GM18517 (cell line): ENCODE data around the gene GALNT12.

ENCODE experiments used
- ATAC-seq: cut with Tn5 transposase; IDR thresholded peaks from one replicate; pipeline ENCODE4 v1.9.1; 2021; ENCODE audit warnings: mild to moderate bottlenecking, moderate library complexity; ENCODE audit not compliant: unreplicated experiment

The GALNT12 gene

DNA sequence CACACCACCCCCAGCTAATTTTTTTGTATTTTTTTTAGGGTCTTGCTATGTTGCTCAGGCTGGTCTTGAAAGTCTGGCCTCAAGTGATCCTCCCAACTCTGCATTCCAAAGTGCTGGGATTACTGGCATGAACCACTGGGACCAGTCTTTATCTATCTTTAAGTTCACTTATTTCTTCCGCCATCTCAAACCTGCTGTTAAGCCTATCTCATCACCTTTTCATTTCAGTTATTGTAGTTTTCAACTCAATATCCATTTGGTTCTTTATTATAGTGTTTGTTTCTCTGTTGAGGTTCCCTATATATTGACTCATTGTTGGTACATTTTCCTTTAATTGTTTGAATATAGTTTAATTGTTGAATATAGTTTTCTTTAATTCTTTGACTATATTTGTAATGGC is 48.1 kb downstream of the GALNT12 start:
- ATAC-seq = no peak

DNA sequence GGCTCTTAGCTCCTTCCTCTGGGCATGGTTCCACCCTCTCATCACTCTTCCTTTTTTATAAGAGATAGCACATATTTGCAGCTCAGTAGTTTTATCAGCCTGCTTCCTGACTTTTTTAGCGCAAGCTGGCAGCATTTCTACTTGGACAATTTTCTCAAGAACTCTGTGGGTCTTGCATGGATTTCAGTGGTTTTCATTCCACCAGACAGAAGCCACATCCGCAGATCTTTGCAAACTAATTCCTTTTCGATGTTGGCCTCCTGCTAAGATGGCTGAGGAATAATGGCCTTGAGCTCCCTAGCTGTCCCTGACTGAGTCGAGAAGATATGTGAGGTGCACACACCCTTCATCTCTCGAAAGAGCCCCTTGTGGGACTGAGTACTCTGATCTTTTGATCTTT is 49.5 kb downstream of the GALNT12 start:
- no peak for ATAC-seq

DNA sequence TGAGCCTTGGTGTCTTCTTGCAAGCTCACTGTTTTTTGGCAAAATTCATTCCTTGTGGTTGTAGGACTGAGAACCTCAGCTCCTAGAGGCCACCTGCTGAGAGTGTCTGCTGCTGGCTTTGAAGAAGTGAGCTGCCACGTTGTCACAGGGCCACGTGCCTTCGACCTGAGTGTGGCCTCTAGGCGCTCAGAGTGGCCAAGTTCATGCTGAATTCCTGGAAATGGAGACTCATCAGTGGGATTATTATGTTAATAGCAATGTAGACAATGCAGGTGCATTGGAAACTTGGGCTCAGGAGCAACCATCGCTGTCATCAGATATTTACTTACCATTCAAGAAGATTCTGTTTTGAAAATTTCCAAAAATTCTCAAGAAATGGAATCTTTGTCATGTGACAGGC is 52.5 kb downstream of the GALNT12 start:
- no peak for ATAC-seq

DNA sequence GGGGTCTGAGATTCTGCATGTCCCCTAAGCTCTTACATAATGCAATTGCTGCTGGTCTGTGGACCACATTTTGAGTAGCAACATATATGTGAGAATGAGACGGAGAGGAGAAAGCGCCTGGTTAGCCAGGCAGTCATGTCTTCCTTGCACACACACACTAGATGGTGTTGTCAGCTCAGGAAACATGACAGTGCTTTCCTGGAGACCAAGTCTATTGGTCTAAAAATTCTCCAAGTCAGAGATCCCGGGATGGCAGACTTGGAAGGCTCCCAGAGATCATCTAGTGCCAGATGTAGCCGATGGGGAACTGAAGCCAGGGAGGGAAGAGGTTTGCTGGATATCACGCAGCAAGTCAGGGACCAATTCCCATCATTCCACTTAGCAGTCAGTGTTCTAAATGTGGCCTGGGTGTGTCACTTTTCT is 53.4 kb downstream of the GALNT12 start:
- no peak for ATAC-seq

DNA sequence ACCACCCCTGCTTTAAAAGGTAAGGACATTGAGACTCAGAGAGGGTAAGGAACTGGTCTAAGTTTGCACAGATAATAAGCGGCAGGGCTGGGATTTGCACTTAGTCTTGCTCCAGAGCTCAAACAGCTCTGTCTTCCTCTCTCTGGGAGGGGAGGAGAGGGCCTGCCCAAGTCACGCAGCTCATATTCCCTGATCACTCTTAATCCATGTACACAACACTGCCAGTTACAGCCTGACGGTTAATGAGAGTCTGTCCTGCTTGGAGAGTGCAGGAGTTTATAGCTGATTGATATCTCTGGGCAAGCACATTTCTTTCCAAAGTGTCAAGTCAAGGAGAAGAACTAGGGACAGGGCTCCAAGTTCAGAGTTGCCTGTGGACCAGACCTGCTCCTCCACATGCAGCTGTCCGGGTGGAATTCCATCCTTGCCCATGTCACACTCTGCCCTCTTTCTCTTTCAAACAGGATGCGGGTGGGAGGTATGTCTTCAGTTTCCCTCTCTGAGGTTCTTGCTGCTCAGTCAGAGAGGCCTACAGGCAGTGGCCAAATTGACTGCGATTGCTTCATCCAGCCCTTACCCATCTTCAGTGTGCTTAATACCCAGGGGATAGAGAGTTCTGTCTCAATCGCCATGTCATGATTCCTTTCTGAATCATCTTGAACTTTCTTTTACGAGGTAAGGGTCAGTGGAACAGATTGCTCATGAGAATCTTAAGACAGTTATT is 54.5 kb downstream of the GALNT12 start:
- no peak for ATAC-seq

DNA sequence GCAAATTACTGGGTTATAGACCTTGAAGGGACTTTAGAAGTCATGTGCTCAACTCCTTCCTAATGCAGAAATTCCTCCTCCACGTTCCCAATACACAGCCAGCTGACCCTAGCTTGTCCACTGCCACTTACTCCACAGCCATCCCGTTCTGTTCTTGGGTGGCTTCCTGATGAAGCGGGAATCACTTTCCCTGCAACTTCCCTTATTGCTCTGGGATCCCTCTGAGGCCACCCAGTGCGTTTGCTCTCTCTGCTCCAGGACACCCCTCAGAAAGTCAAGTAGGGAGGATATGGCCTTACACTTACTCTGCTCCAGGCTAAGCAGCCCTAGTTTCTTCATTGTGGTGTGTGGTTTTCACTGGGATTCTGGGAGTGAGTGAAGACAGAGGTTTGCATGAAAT is 55.5 kb downstream of the GALNT12 start:
- ATAC-seq = no peak

DNA sequence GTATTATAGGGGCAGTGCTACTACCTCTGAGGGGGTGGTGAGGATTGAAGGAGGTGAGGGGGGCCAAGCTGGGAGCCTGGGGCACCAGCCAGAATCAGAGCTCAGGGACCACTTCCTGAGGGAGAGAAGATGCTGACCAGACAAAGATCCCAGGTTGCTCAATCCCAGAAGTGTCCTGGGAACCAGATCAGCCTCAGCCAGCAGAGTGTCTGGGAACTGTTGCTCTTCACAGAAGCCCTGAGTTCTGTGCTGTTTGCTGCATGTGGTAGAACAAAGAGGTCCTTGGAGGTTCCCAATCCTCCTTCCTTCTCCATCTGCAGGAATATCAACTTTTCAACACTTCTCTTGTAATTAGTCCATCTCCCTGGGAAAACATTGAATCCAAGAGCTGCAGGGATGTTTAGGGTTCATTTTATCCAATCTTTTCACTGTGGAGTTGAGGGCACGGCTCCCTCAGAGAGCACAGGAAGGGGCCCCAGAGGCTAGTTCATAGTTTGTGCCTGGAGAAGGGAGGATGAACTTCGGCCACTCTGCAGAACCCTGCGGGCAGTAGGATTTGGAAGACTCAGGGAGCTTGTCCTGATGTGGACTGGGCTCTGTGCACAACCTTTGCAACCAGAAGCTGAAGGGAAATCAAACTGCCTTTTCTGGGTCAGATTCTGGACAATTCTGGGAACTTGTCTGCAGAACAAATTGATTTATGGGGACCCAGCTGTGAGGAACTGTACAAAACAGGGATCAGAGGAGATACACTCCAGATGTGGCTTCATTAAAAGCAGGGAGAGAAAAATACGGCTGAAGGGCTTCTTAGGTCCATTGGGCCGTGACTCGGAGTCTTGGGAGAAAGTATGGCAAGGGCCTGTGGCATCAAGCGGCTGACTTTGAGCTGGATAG is 57.1 kb downstream of the GALNT12 start:
- ATAC-seq = no peak

DNA sequence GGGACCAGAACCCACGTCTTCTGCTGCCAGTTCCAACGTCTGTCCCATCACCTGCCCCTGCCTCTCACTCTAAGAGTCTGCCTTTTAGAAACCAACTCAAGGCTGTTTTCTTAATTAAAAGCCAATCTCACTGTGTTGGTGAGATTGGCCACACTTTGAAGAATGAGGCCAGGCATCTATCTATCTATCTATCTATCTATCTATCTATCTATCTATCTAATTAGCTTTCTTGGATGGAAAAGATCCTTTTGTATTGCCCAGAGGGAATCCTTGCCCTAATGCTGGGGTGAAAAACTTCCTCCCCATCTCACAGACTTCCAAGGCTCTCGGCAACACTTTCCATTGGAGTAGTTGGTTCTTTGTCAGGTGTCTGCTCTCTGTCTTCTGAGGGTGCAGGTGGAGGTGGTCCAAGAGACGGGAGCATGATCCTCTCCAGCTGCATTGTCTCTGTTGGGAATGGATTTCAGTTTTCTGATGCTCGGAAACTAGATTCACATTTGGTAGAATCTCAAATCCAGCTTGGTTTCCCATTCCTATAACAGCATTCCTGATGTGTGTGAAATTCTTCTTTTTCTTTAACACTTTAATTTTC is 57.9 kb downstream of the GALNT12 start:
- no peak for ATAC-seq

DNA sequence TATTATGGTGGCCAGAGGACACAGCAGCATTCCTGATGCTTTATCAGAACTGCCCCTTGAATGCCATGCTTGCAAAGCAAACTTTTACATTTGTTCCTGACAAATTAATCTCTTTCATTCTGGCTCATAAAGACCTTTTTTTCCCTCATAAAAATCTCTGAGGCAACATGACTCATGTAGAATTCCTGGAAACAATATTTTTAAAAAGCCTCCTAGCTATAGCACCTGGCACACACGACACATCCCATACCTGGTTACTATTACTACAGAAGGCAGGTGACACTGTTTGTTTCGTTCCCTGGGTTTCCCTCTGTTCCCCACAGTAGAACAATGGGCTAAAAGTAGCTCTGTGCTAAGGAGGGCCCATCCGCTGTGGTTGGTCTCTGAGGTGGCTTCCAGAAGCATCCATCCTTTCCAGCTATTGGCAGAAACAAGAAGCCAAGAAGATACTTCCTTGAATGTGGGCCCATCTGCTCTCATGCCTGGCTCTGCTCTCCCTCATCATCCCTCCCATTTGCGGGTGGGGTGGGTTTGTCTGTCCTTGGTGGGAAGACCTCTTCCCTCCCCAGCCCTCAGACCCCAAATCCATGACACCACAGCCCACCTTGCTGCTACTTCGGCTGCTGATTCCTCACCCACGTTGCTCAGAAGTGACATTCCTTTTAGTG is 59.1 kb downstream of the GALNT12 start:
- ATAC-seq = no peak

DNA sequence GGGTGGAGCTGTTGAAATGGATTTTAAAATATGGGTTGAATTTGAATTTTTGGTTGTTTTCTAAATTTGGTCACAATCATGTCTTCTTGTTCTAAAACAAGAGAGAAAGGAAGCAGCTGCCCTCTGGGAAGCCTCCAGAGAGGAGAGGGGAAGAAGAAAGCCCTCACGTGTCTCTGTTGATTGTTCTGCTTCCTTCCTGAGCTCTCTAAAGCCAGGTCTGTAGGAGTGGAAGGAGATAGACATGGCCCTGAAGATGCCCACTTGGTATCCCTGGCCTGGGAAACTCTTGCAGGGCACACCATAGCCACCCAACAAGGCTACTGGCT is 59.6 kb downstream of the GALNT12 start:
- no peak for ATAC-seq

DNA sequence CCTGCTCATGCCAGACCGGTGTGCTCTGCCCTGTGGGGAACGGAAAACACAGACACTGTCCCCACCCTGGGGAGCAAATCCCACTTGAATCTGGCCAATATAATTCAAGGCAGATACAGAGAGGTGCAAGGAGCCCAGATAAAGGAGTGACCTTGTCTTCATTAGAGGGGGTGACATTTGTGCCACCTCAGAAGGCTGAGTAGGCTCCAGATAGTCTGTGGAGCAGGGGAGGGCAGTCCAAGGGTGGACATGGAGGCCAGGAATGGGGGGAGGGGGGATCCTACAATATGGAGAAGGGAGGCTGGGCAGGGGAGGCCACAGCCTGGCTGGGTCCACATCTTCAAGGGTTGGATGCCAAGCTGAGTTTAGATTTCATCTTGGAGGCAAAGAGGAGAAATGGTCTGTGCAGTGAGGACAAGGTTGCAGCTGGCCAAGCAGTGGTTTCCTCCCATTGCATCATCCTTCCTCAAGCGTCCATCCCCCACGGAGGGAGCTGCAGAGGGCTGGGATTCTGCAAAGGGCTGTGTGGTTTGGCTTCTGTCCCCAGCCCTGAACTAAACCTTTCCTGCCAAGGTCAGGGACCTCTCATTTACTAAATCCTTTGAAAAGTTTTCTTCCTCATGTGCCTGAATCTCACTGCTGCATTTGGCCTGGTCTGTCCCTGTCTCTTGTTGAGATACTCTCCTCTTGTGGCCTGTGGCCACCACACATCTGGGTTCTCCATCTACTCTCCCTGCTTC is 60.1 kb downstream of the GALNT12 start:
- ATAC-seq = no peak

DNA sequence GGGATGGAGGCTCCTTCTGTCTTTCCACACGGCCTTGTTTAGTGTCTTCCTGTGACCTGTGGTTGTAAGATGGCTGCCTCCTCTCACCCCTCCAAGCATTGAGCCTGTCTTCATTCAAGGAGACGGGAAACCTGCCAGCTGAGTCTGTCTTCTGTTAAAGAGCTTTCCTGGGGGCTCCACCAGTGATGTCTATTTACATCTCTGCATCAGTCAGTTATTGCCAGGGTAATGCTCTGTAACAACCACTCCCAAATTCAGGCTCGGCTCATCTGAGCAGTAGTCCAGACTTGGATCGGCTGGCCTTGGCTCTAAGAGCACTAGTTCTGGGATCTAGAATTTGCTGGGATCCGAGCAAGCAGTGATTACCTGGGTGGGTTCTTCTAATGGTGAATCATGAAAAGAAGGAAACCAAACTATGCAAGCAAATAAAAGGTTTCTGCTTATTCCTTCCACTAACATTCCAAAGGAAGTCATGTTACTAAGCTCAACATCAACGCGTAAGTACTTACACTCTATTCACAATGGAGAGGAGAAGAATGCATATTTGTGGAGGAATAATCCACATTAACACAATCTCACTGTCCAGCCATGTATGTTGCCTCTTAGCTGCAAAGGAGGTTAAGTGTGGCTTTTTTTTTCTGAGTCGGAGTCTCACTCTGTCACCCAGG is 61.7 kb downstream of the GALNT12 start:
- ATAC-seq = no peak

DNA sequence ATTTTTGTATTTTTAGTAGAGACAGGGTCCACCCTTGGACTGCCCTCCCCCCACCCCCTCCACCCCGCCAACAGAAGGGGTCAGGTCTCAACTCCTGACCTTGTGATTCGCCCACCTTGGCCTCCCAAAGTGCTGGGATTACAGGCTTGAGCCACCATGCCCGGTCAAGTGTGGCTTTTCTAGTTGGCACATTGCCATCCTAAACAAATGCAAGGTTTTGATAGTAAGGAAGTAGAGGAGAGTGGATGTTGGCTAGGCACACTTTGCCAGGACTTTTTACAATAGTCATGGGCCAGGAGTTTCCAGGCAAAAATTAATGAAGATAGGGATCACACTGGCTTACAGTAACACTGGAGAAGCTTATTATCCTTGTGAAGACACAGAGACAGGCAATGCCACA is 62.4 kb downstream of the GALNT12 start:
- ATAC-seq = no peak

DNA sequence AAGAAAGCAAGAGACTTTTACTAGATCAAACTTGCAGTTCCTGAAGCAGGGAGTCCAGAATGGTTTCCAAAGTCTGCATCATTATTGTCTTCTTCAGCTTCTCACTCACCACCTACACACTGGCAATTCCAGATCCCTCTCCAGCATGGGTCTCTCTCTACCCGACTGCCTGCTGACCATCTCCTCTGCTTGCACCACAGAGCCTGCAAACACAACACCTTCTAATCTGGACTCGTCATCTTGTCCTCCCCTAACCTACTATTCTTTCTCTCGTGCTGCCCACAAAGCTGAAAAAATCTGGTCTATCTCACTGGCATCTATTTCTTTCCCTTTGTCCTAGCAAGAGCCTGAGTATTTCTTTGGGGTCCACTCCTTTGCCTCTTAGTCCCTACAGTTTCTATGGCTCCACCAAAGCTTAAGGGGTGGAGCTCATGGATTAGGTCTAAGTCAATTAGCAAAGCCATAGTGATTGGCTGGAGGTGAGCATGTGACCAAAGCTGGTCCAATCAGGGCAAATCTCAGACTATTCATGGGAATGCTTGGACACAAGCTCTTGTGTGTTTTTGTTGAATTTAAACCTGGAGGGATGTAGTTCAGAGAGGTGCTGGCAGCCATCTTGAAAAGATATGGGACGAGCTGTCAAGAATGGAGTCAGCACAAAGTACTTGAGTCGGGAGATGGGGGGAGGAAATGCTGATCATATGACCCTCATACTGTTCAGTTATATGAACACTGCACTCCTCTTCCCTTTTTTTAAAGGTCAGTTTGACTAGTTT is 63.5 kb downstream of the GALNT12 start:
- no peak for ATAC-seq

DNA sequence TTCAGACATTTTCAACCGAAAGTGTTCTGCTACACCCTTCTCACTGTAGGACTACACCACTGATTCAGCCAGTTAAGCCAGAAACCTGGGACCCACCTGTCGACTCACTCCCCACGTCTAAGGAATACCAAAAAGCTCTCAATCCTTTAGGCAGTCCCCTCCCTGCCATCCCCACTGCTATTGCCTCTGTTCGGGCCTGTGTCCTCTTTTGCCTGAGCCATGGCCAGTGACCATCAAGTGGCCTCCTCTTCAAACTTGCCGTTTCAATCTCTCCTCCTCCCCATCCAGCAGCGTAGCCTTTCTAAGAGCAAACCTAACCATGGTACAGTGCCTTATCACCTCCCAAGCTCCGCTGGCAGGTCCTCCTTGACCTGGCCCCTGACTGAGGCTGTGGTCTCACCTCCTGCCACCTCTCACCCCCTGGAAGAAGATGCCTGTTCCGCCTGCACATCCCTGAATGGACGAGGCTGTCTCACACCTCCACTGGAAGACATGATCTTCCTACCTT is 64.1 kb downstream of the GALNT12 start:
- no peak for ATAC-seq

DNA sequence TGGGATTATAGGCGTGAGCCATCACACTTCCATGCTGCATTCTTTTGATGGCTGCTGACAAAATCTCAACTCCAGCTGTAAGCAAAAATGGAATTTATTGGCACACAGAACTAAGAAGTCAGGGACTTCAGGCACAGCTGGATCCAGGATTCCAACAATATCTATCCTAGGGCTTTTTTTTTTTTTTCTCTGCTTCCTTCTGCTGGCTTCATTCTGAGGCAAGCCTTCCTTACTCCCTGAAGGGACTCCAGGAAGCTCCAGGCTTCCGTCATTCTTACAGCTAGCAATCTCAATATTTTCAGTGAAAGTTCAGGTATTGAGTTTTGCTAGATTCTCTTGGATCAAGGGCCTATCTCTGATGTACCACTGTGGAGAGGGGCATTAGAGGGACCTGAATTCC is 66.1 kb downstream of the GALNT12 start:
- ATAC-seq = no peak

DNA sequence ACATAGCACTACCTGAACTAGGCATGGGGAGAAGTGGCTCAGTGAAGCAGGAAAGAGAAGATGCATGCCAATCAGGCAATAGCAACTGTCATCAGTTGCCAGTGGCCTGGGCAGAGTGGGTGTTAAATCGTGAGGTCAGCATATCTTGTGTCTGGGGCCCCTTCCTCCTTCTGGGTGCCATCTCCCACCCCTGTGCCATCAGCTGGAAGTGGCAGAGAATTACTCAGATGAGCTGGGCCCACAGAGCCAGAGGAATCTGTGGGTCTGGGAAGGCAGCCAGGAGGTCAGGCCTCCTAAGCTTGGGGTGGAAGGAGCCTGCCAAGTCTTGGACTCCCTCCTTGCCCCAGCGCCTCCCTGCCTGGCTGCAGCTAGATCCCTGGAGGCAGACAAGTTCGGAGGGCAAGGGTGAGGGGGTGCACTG is 66.5 kb downstream of the GALNT12 start:
- ATAC-seq = no peak

DNA sequence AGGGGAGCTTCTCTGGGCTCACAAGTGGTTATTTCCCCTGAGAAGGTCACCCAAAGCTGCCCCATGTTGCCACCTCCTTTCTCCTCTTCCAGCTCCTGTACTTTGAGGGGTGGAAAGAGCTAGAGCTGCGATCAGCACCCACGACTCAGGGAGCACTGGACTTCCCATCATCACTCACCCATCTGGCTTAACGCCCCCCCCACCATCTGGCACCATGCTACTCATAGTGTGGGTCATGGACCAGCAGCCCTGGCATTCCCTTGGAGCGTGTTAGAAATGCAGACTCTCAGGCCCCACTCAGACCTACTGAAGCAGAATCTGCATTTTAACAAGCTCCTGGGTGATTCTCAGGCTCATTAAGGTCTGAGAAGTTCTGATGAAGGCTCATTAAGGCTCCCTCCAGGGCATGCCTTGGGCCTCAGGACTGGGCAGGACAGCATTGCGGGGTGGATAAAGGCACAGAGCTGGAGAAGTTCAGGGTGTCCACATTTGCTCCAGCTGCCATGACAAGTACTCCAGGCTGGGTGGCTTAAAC is 67.3 kb downstream of the GALNT12 start:
- no peak for ATAC-seq

DNA sequence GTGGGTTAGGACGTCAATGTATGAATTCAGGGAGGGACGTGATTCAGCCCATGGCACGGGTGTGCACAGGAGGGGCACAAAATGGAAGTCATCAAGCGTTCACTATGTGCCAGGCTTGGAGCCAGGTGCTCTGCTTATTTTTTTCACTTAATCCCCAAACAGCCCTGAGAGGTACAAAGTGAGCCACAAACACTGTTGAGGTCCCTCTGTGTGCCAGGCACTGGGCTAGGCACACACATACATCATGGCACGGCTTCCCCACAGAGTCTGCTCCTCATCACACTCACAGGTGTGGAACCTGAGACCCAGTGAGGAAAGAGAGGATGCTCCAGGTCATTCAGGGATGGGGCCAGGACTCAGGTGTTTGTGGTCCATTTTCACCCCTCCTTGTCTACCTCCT is 68.1 kb downstream of the GALNT12 start:
- ATAC-seq = no peak
